GM12874 (cell line): ENCODE results near the gene ERBB4.

Experiments
- CTCF ChIP-seq: IDR thresholded peaks from 2 replicates; pipeline ENCODE4 v1.5.1; 2011; ENCODE audit warnings: low read depth, mild to moderate bottlenecking, control low read depth, low read length, moderate library complexity; ENCODE audit not compliant: insufficient read depth

Gene ERBB4

DNA sequence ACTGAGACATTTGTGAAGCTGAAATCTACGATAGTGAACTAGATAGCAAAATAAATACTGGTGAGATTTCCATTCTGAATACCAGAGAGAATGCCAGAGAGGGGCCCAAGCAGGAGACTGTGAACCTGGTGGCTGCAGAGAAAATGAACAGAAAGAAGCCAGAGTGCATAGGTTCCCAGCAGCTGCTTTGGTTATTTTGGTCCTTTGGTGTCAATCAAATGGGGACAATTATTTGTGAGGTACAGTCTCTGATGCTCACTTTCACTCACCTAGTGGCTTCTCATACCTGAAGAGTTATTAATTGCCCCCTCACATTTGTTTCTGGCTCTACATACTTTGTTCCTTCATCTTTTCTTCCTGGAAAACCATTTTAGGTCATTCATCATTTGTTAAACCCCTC, 1170.1 kb downstream of the ERBB4 start:
- TF ChIP-seq CTCF: no peak

GRCh38 chr2:211367711-211368110, 1170.9 kb downstream of the ERBB4 start:
- no peak for TF ChIP-seq CTCF

GRCh38 chr2:211367293-211367692, 1171.3 kb downstream of the ERBB4 start:
- no peak for TF ChIP-seq CTCF

- no peak for TF ChIP-seq CTCF
Observed at GRCh38 chr2:211364911-211365310, 1173.7 kb downstream of the ERBB4 start.

- no peak for TF ChIP-seq CTCF
Observed at GRCh38 chr2:211361383-211361782, 1177.2 kb downstream of the ERBB4 start.

- TF ChIP-seq CTCF: no peak
Observed at GRCh38 chr2:211359347-211359746, 1179.3 kb downstream of the ERBB4 start.

- no peak for TF ChIP-seq CTCF
Observed at GRCh38 chr2:211358504-211358903, 1180.1 kb downstream of the ERBB4 start.

GRCh38 chr2:211354481-211354880, 1184.1 kb downstream of the ERBB4 start:
- TF ChIP-seq CTCF: no peak
